KOPT-K1 (cell line): ENCODE results near the gene SCYL1.

Source experiments
- H3K27ac ChIP-seq: fragments of 200-600 bp; sonication (generic); 2 replicates; pipeline ENCODE4 v1.5.1; 2016; ENCODE audit warnings: antibody characterized with exemption, mild to moderate bottlenecking, low read depth, low read length; ENCODE audit not compliant: poor library complexity, severe bottlenecking
- H3K36me3 ChIP-seq: fragments of 200-600 bp; sonication (generic); 2 replicates; pipeline ENCODE4 v1.5.1; 2017; ENCODE audit warnings: antibody characterized with exemption, mild to moderate bottlenecking, low read length, moderate library complexity; ENCODE audit not compliant: insufficient read depth
- H3K9me3 ChIP-seq: fragments of 200-600 bp; sonication (generic); 2 replicates; pipeline ENCODE4 v1.5.1; 2017; ENCODE audit warnings: antibody characterized with exemption, low read length, mild to moderate bottlenecking; ENCODE audit not compliant: insufficient read depth, poor library complexity, severe bottlenecking

SCYL1 gene

GRCh38 chr11:65535102-65535501 is 10.2 kb downstream of the SCYL1 start:
- no peaks in the 10 kb centered on the region for H3K9me3 ChIP-seq
- H3K27ac ChIP-seq, result no peak overlapping the region
- H3K36me3 ChIP-seq, result peaks cover 65% of the 10 kb centered on the region

GRCh38 chr11:65536412-65537295 is 11.8 kb downstream of the SCYL1 start:
- peaks cover 50% of the 10 kb centered on the region for H3K36me3 ChIP-seq
- H3K27ac ChIP-seq, result no peak overlapping the region
- H3K9me3 ChIP-seq, result no peaks in the 10 kb centered on the region

- Histone ChIP-seq H3K9me3 (no peaks in the 10 kb centered on the region), H3K36me3 (peaks cover 46% of the 10 kb centered on the region), H3K27ac (no peak overlapping the region)
Measured at GRCh38 chr11:65537296-65537597, 12.4 kb downstream of the SCYL1 start.

GRCh38 chr11:65537620-65538231 is 12.8 kb downstream of the SCYL1 start:
- Histone ChIP-seq H3K27ac (no peak overlapping the region), H3K36me3 (peaks cover 41% of the 10 kb centered on the region), H3K9me3 (no peaks in the 10 kb centered on the region)

- Histone ChIP-seq H3K36me3 (peaks cover 34% of the 10 kb centered on the region), H3K9me3 (no peaks in the 10 kb centered on the region), H3K27ac (no peak overlapping the region)
Measured at GRCh38 chr11:65538232-65538914, 13.5 kb downstream of the SCYL1 start.

GRCh38 chr11:65538915-65539743 is 14.2 kb downstream of the SCYL1 start:
- H3K36me3 ChIP-seq, result peaks cover 30% of the 10 kb centered on the region
- H3K9me3 ChIP-seq, result no peaks in the 10 kb centered on the region
- H3K27ac ChIP-seq, result no peak overlapping the region

- peak overlapping the region; percentile 66 for H3K27ac ChIP-seq
- peaks cover 29% of the 10 kb centered on the region for H3K36me3 ChIP-seq
- H3K9me3 ChIP-seq, result no peaks in the 10 kb centered on the region
Measured at GRCh38 chr11:65539744-65540289, 14.9 kb downstream of the SCYL1 start.

- peak overlapping the region; percentile 66 for H3K27ac ChIP-seq
- peaks cover 23% of the 10 kb centered on the region for H3K36me3 ChIP-seq
- no peaks in the 10 kb centered on the region for H3K9me3 ChIP-seq
Measured at GRCh38 chr11:65540290-65541092, 15.6 kb downstream of the SCYL1 start.

GRCh38 chr11:65541093-65541982 is 16.5 kb downstream of the SCYL1 start:
- Histone ChIP-seq H3K27ac (peak overlapping the region; percentile 66), H3K36me3 (peaks cover 21% of the 10 kb centered on the region), H3K9me3 (no peaks in the 10 kb centered on the region)

GRCh38 chr11:65542738-65543390 is 18.0 kb downstream of the SCYL1 start:
- Histone ChIP-seq H3K36me3 (peaks cover 10% of the 10 kb centered on the region), H3K27ac (no peak overlapping the region), H3K9me3 (no peaks in the 10 kb centered on the region)

- Histone ChIP-seq H3K27ac (peak overlapping the region; percentile 58), H3K36me3 (no peaks in the 10 kb centered on the region), H3K9me3 (no peaks in the 10 kb centered on the region)
Measured at GRCh38 chr11:65545853-65546216, 21.0 kb downstream of the SCYL1 start.

- H3K36me3 ChIP-seq, result no peaks in the 10 kb centered on the region
- H3K27ac ChIP-seq, result peak overlapping the region; percentile 58
- no peaks in the 10 kb centered on the region for H3K9me3 ChIP-seq
Measured at GRCh38 chr11:65546217-65546958, 21.5 kb downstream of the SCYL1 start.
